ENCODE measurements around the gene IL17B. TPM values are rescaled to one million over a fixed set of nuclear protein-coding genes. Genes with fewer than 3 reads are reported as not detected.

The IL17B gene
- polyA plus RNA-seq, 1 donor = 4.0 TPM

GRCh38 chr5:149341876-149342275 lies 37.2 kb downstream of the IL17B start:
- Histone ChIP-seq H3K27me3 (ENCODE audit: control insufficient read depth, insufficient read depth, low read length) (no peaks in the 10 kb centered on the region), H3K4me1 (ENCODE audit: control insufficient read depth, insufficient read depth, low read length) (peaks cover 34% of the 10 kb centered on the region), H3K9me3 (ENCODE audit: control insufficient read depth, low read depth, low read length) (no peaks in the 10 kb centered on the region), H3K36me3 (ENCODE audit: control insufficient read depth, insufficient read depth, low read length) (no peaks in the 10 kb centered on the region), H3K27ac (ENCODE audit: low read length) (peak overlapping the region; percentile 76), H3K4me3 (ENCODE audit: low read length) (no peak overlapping the region)
- peak; percentile 73 to 89 for DNase-seq

GRCh38 chr5:149340920-149341319 lies 38.2 kb downstream of the IL17B start:
- Histone ChIP-seq H3K36me3 (ENCODE audit: control insufficient read depth, insufficient read depth, low read length) (no peaks in the 10 kb centered on the region), H3K27ac (ENCODE audit: low read length) (peak overlapping the region; percentile 76), H3K9me3 (ENCODE audit: control insufficient read depth, low read depth, low read length) (no peaks in the 10 kb centered on the region), H3K4me1 (ENCODE audit: control insufficient read depth, insufficient read depth, low read length) (peaks cover 32% of the 10 kb centered on the region), H3K27me3 (ENCODE audit: control insufficient read depth, insufficient read depth, low read length) (no peaks in the 10 kb centered on the region), H3K4me3 (ENCODE audit: low read length) (no peak overlapping the region)
- no CpG with 5 or more reads among the region's 1 CpG for WGBS (ENCODE audit: insufficient coverage, low lambda C conversion rate)
- DNase-seq = peak in 1 of 2 donors; percentile 53

GRCh38 chr5:149338364-149338763 lies 40.7 kb downstream of the IL17B start:
- no peak overlapping the region for H3K4me3 ChIP-seq (ENCODE audit: low read length)
- no peaks in the 10 kb centered on the region for H3K36me3 ChIP-seq (ENCODE audit: control insufficient read depth, insufficient read depth, low read length)
- H3K27ac ChIP-seq (ENCODE audit: low read length) = no peak overlapping the region
- DNase-seq = no peak
- no CpG with 5 or more reads among the region's 1 CpG for WGBS (ENCODE audit: insufficient coverage, low lambda C conversion rate)
- peaks cover 22% of the 10 kb centered on the region for H3K4me1 ChIP-seq (ENCODE audit: control insufficient read depth, insufficient read depth, low read length)
- no peaks in the 10 kb centered on the region for H3K9me3 ChIP-seq (ENCODE audit: control insufficient read depth, low read depth, low read length)
- no peaks in the 10 kb centered on the region for H3K27me3 ChIP-seq (ENCODE audit: control insufficient read depth, insufficient read depth, low read length)

GRCh38 chr5:149337736-149338135 lies 41.4 kb downstream of the IL17B start:
- no peaks in the 10 kb centered on the region for H3K9me3 ChIP-seq (ENCODE audit: control insufficient read depth, low read depth, low read length)
- no peaks in the 10 kb centered on the region for H3K36me3 ChIP-seq (ENCODE audit: control insufficient read depth, insufficient read depth, low read length)
- WGBS (ENCODE audit: insufficient coverage, low lambda C conversion rate) = no CpG with 5 or more reads among the region's 4 CpGs
- no peak for DNase-seq
- H3K4me3 ChIP-seq (ENCODE audit: low read length) = no peak overlapping the region
- no peak overlapping the region for H3K27ac ChIP-seq (ENCODE audit: low read length)
- no peaks in the 10 kb centered on the region for H3K27me3 ChIP-seq (ENCODE audit: control insufficient read depth, insufficient read depth, low read length)
- H3K4me1 ChIP-seq (ENCODE audit: control insufficient read depth, insufficient read depth, low read length) = peaks cover 21% of the 10 kb centered on the region

- H3K27me3 ChIP-seq (ENCODE audit: control insufficient read depth, insufficient read depth, low read length) = no peaks in the 10 kb centered on the region
- H3K9me3 ChIP-seq (ENCODE audit: control insufficient read depth, low read depth, low read length) = no peaks in the 10 kb centered on the region
- no peaks in the 10 kb centered on the region for H3K36me3 ChIP-seq (ENCODE audit: control insufficient read depth, insufficient read depth, low read length)
- no peak overlapping the region for H3K4me3 ChIP-seq (ENCODE audit: low read length)
- H3K27ac ChIP-seq (ENCODE audit: low read length) = no peak overlapping the region
- no peaks in the 10 kb centered on the region for H3K4me1 ChIP-seq (ENCODE audit: control insufficient read depth, insufficient read depth, low read length)
- no CpG with 5 or more reads among the region's 2 CpGs for WGBS (ENCODE audit: insufficient coverage, low lambda C conversion rate)
- DNase-seq = no peak
Measured at GRCh38 chr5:149333711-149334443, 45.2 kb downstream of the IL17B start.

DNA sequence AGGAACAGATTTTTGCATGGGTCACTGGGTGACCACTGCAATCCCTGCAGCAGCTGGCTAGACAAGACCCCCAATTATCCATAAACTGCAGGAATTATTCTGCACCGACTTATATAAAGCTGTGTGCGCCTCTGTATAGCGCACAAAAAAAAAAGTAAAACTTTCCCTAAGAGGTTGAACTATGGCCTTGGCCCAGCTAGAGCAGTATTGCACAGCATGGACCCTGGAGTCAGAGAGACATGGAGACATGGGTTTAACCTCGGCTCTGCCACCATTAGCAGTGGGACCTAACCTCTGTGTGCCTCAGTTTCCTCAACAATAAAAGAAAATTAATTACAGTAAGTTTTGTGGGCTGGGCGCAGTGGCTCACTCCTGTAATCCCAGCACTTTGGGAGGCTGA lies 50.9 kb downstream of the IL17B start:
- WGBS (ENCODE audit: insufficient coverage, low lambda C conversion rate) = no CpG with 5 or more reads among the region's 5 CpGs
- Histone ChIP-seq H3K9me3 (ENCODE audit: control insufficient read depth, low read depth, low read length) (no peaks in the 10 kb centered on the region), H3K27me3 (ENCODE audit: control insufficient read depth, insufficient read depth, low read length) (no peaks in the 10 kb centered on the region), H3K36me3 (ENCODE audit: control insufficient read depth, insufficient read depth, low read length) (no peaks in the 10 kb centered on the region), H3K4me3 (ENCODE audit: low read length) (no peak overlapping the region), H3K27ac (ENCODE audit: low read length) (no peak overlapping the region), H3K4me1 (ENCODE audit: control insufficient read depth, insufficient read depth, low read length) (peaks cover 26% of the 10 kb centered on the region)
- DNase-seq = no peak

- H3K27me3 ChIP-seq (ENCODE audit: control insufficient read depth, insufficient read depth, low read length) = no peaks in the 10 kb centered on the region
- DNase-seq = no peak
- H3K4me1 ChIP-seq (ENCODE audit: control insufficient read depth, insufficient read depth, low read length) = peaks cover 40% of the 10 kb centered on the region
- WGBS (ENCODE audit: insufficient coverage, low lambda C conversion rate) = 80% methylated on average over 1 of the region's 3 CpGs
- no peaks in the 10 kb centered on the region for H3K36me3 ChIP-seq (ENCODE audit: control insufficient read depth, insufficient read depth, low read length)
- no peak overlapping the region for H3K4me3 ChIP-seq (ENCODE audit: low read length)
- no peaks in the 10 kb centered on the region for H3K9me3 ChIP-seq (ENCODE audit: control insufficient read depth, low read depth, low read length)
- no peak overlapping the region for H3K27ac ChIP-seq (ENCODE audit: low read length)
Measured at GRCh38 chr5:149326611-149327010, 52.5 kb downstream of the IL17B start.

GRCh38 chr5:149325894-149326293 lies 53.2 kb downstream of the IL17B start:
- DNase-seq = no peak
- no peak overlapping the region for H3K4me3 ChIP-seq (ENCODE audit: low read length)
- no peaks in the 10 kb centered on the region for H3K27me3 ChIP-seq (ENCODE audit: control insufficient read depth, insufficient read depth, low read length)
- 100% methylated on average over 1 of the region's 5 CpGs for WGBS (ENCODE audit: insufficient coverage, low lambda C conversion rate)
- no peaks in the 10 kb centered on the region for H3K9me3 ChIP-seq (ENCODE audit: control insufficient read depth, low read depth, low read length)
- peaks cover 47% of the 10 kb centered on the region for H3K4me1 ChIP-seq (ENCODE audit: control insufficient read depth, insufficient read depth, low read length)
- no peak overlapping the region for H3K27ac ChIP-seq (ENCODE audit: low read length)
- H3K36me3 ChIP-seq (ENCODE audit: control insufficient read depth, insufficient read depth, low read length) = no peaks in the 10 kb centered on the region

DNA sequence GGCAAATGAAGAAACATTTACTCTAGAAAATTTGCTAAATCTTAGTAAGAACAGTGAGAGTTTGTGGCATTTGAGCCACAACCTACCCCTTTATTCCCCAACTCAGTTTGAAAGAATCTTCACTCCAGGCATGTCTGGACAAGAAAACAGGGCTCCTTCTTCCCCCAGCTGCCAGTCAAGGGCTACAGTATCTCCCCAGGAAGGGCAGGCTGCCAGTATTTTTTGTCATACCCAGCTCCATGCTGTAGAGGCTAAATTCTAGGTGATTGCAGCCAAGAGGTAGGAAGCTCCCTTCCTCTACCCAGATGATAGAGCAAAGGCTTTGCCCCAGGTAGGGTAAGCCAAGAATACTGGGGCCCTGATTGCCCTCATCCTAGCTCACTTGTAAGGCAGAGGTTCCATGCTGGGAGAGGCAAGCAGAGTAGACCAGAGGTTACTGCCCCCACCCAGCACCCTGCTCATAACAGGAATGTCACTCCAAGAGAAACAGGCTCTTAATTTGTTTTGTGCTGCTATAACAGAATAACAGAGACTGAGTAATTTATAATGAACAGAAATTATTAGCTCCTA lies 53.8 kb downstream of the IL17B start:
- H3K27ac ChIP-seq (ENCODE audit: low read length) = peak overlapping the region; percentile 79
- DNase-seq = no peak
- H3K36me3 ChIP-seq (ENCODE audit: control insufficient read depth, insufficient read depth, low read length) = no peaks in the 10 kb centered on the region

GRCh38 chr5:149324641-149325040 lies 54.5 kb downstream of the IL17B start:
- peak in 1 of 2 donors; percentile 65 for DNase-seq
- Histone ChIP-seq H3K9me3 (ENCODE audit: control insufficient read depth, low read depth, low read length) (no peaks in the 10 kb centered on the region), H3K36me3 (ENCODE audit: control insufficient read depth, insufficient read depth, low read length) (no peaks in the 10 kb centered on the region), H3K27me3 (ENCODE audit: control insufficient read depth, insufficient read depth, low read length) (no peaks in the 10 kb centered on the region), H3K27ac (ENCODE audit: low read length) (peak overlapping the region; percentile 79), H3K4me3 (ENCODE audit: low read length) (no peak overlapping the region), H3K4me1 (ENCODE audit: control insufficient read depth, insufficient read depth, low read length) (peaks cover 57% of the 10 kb centered on the region)
- WGBS (ENCODE audit: insufficient coverage, low lambda C conversion rate) = no CpG with 5 or more reads among the region's 2 CpGs

More for the DNA sequence above, 53.8 kb downstream of the IL17B start:
- Histone ChIP-seq H3K4me3 (ENCODE audit: low read length) (no peak overlapping the region), H3K4me1 (ENCODE audit: control insufficient read depth, insufficient read depth, low read length) (peaks cover 51% of the 10 kb centered on the region), H3K9me3 (ENCODE audit: control insufficient read depth, low read depth, low read length) (no peaks in the 10 kb centered on the region), H3K27me3 (ENCODE audit: control insufficient read depth, insufficient read depth, low read length) (no peaks in the 10 kb centered on the region)

Data from large intestine (tissue), 3 donors.